A673 (cell line): ENCODE measurements around the gene PYGB. TPM values are rescaled to one million over a fixed set of nuclear protein-coding genes. Genes with fewer than 3 reads are reported as not detected.

Source experiments
- Bru-seq: library from RNA; stranded (reverse); fragments of 400-500 nt; gene quantifications from one replicate; lab custom pipeline; 2021; lab: Mats Ljungman, UMichigan
- BruChase-seq, 2 experiments: library from RNA; stranded (reverse); fragments of 400-500 nt; gene quantifications; one replicate each; lab custom pipeline; 2021; lab: Mats Ljungman, UMichigan
- BruUV-seq: library from RNA; stranded (reverse); fragments of 400-500 nt; replicated peaks from 2 replicates; lab custom pipeline; 2021; lab: Mats Ljungman, UMichigan
- CTCF ChIA-PET: fragments of 300-600 bp; sonication (Branson Sonifier 250); formaldehyde crosslinking; loops from one replicate; lab custom pipeline; 2022; ENCODE audit warnings: antibody characterized with exemption; lab: Charles Lee
- POLR2A ChIA-PET: fragments of 300-600 bp; sonication (Branson Sonifier 250); formaldehyde crosslinking; loops from one replicate; lab custom pipeline; 2022; ENCODE audit warnings: antibody characterized with exemption; ENCODE audit not compliant: low non-redundant PET; lab: Charles Lee
- DNase-seq: peaks from one replicate; pipeline ENCODE4 v3.0.0-alpha.2; 2015; ENCODE audit warnings: low spot score
- H3K27ac ChIP-seq: fragments of 200-600 bp; sonication (generic); 2 replicates; pipeline ENCODE4 v1.5.1; 2016; ENCODE audit warnings: mixed run types, low read depth, mild to moderate bottlenecking, mixed read lengths, antibody characterized with exemption, low read length; ENCODE audit not compliant: poor library complexity, severe bottlenecking
- H3K27me3 ChIP-seq: fragments of 200-600 bp; sonication (generic); replicated peaks from 2 replicates; pipeline ENCODE4 v1.6.1; 2017; ENCODE audit warnings: mixed run types, low read depth, mild to moderate bottlenecking, mixed read lengths, antibody characterized with exemption, low read length; ENCODE audit not compliant: insufficient read depth, poor library complexity
- H3K36me3 ChIP-seq: fragments of 200-600 bp; sonication (generic); 2 replicates; pipeline ENCODE4 v1.6.1; 2016; ENCODE audit warnings: mixed run types, mild to moderate bottlenecking, mixed read lengths, antibody characterized with exemption, low read length; ENCODE audit not compliant: insufficient read depth, poor library complexity, severe bottlenecking
- H3K4me1 ChIP-seq: fragments of 200-600 bp; sonication (generic); 2 replicates; pipeline ENCODE4 v1.6.1; 2017; ENCODE audit warnings: mixed run types, mild to moderate bottlenecking, mixed read lengths, antibody characterized with exemption, low read length; ENCODE audit not compliant: insufficient read depth, poor library complexity, severe bottlenecking
- H3K4me3 ChIP-seq: fragments of 200-600 bp; sonication (generic); 2 replicates; pipeline ENCODE4 v1.5.1; 2016; ENCODE audit warnings: low read depth, mixed run types, mild to moderate bottlenecking, mixed read lengths, low read length; ENCODE audit not compliant: poor library complexity, severe bottlenecking
- H3K9me3 ChIP-seq: fragments of 200-600 bp; sonication (generic); 2 replicates; pipeline ENCODE4 v1.6.1; 2016; ENCODE audit warnings: mixed run types, low read depth, mild to moderate bottlenecking, mixed read lengths, antibody characterized with exemption, low read length; ENCODE audit not compliant: poor library complexity, severe bottlenecking
- CTCF ChIP-seq: fragments of 300-800, 200-600 bp; sonication (generic); conservative IDR thresholded peaks from 2 replicates; pipeline ENCODE4 v1.5.1; 2017; ENCODE audit warnings: low read depth, mild to moderate bottlenecking, antibody characterized with exemption, low read length, moderate library complexity, mixed read lengths
- EZH2 ChIP-seq: fragments of 200-600 bp; sonication (generic); IDR thresholded peaks from 2 replicates; pipeline ENCODE4 v1.6.1; 2017; ENCODE audit warnings: borderline replicate concordance, low read depth, mild to moderate bottlenecking, mixed read lengths, antibody characterized with exemption, low read length; ENCODE audit not compliant: poor library complexity, severe bottlenecking
- intact Hi-C: fragments of 100-400 bp; cut with micrococcal nuclease; formaldehyde crosslinking; loops from one replicate; pipeline ENCODE4 v1.10.0; 2022; ENCODE audit not compliant: unreplicated experiment
- long read RNA-seq: library from polyadenylated mRNA; stranded (forward); transcript quantifications from one replicate; pipeline ENCODE4 v2.0.0, GENCODE V29; 2022
- total RNA-seq: library from RNA; stranded (reverse); gene quantifications from 2 replicates; pipeline ENCODE4 v1.2.3, GENCODE V29; 2021

Gene PYGB
- total RNA-seq = 52.3 and 53.5 TPM in 2 replicates
- Bru-seq, nascent RNA = percentile 65 among the genes with signal in this experiment
- BruChase-seq, experiment 1, labeled RNA remaining after a 2-hour chase = percentile 61 among the genes with signal in this experiment
- percentile 72 among the genes with signal in this experiment for BruChase-seq, experiment 2, labeled RNA remaining after a 6-hour chase
- long read RNA-seq, full-length matches to known transcripts = 144 of 172 reads
- long read RNA-seq, partial matches to known transcripts = 17 of 172 reads
- long read RNA-seq, other reads (novel, unspliced or antisense) = 11 of 172 reads

GRCh38 chr20:25247956-25248785, at the start of gene PYGB:
TSS of gene PYGB (plus strand) at chr20:25248085. CDS start at chr20:25248179, 94 bp downstream.
- peak; percentile 87 for DNase-seq
- ChIA-PET CTCF (interaction anchor here (1.2 kb wide), 1 partner anchor 25 kb away, joined by 3 read pairs; no protein-coding TSS in a partner anchor), POLR2A (interaction anchor here (0.6 kb wide), 2 partner anchors 49 to 1890 kb away, joined by 3 to 4 read pairs; no protein-coding TSS in a partner anchor)
- Histone ChIP-seq H3K9me3 (no peaks in the 10 kb centered on the region), H3K4me3 (peak within 1 kb of the TSS; percentile 94), H3K27ac (peak within 1 kb of the TSS; percentile 71), H3K4me1 (peaks cover 9% of the 10 kb centered on the region), H3K36me3 (no peaks in the 10 kb centered on the region), H3K27me3 (no peaks in the 10 kb centered on the region)
- BruUV-seq = no TSS peak
- TF ChIP-seq CTCF = no peak
- TF ChIP-seq EZH2 = no peak
- intact Hi-C loops = loop anchor here (5.0 kb wide), 1 partner anchor 171 kb away; no protein-coding TSS in a partner anchor

GRCh38 chr20:25198663-25199383, 49.1 kb upstream of the PYGB start:
- Histone ChIP-seq H3K36me3 (no peaks in the 10 kb centered on the region), H3K27me3 (no peaks in the 10 kb centered on the region), H3K27ac (no peak overlapping the region), H3K4me3 (no peak overlapping the region), H3K9me3 (no peaks in the 10 kb centered on the region), H3K4me1 (no peaks in the 10 kb centered on the region)
- POLR2A ChIA-PET = interaction anchor here (0.6 kb wide), 1 partner anchor 49 kb away, joined by 3 read pairs; the partner anchor contains the start of gene PYGB
- DNase-seq = no peak
- intact Hi-C loops = loop anchor here (5.0 to 10.0 kb wide), 2 partner anchors 196 to 207 kb away; partner anchors contain the start of genes ABHD12 and APMAP
- BruUV-seq = no TSS peak
- TF ChIP-seq CTCF (no peak), EZH2 (no peak)
- CTCF ChIA-PET = no interaction called here
